Measurements from ENCODE around the gene SERPINB2. TPM values are rescaled to one million over a fixed set of nuclear protein-coding genes. Genes with fewer than 3 reads are reported as not detected.
A peak's percentile ranks its signal among the peaks of the same experiment; 100 is the strongest.

The SERPINB2 gene
- total RNA-seq, 1 donor from 2014 or later = 1.7 TPM

DNA sequence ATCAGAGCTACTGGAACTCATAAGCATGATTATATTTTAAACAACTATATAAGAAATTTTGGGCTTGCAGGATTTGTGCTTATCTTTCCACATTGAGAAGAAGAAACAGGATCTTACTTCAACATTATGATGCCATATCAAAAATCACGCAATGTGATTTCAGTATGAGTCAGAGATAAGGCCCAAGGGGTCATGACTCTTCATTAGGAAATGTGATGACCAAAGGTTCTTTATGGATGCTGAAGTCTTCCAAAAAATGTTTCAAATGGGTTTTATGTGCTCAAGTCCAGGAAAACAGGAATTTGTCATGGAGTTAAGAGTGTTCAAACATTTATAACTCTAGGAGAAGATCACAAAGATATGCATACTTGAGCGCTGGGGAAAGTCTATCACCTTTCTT is 7.8 kb upstream of the SERPINB2 start:
- Histone ChIP-seq H3K36me3 (ENCODE audit: insufficient read depth, low read length) (no peaks in the 10 kb centered on the region), H3K9ac (ENCODE audit: low read length) (no peak overlapping the region), H2AFZ (ENCODE audit: low read depth, low read length) (no peak overlapping the region), H4K20me1 (ENCODE audit: insufficient read depth, low read length) (no peaks in the 10 kb centered on the region), H3K4me2 (ENCODE audit: low read length) (no peak overlapping the region), H3K4me3 (ENCODE audit: insufficient read depth, low read depth, low read length) (no peak overlapping the region), H3K4me1 (ENCODE audit: insufficient read depth, low read length) (peaks cover 14% of the 10 kb centered on the region), H3K79me2 (ENCODE audit: insufficient read depth, low read length) (no peaks in the 10 kb centered on the region), H3K9me3 (ENCODE audit: insufficient read depth, low read depth, low read length) (no peaks in the 10 kb centered on the region), H3K27ac (ENCODE audit: low read depth, low read length) (no peak overlapping the region), H3K27me3 (ENCODE audit: insufficient read depth, low read length) (no peaks in the 10 kb centered on the region)
- H3K36me3 Mint-ChIP-seq (ENCODE audit: low read depth, unreplicated experiment) = no peaks in the 10 kb centered on the region
- peaks cover 1% of the 10 kb centered on the region for H3K9me3 Mint-ChIP-seq (ENCODE audit: unreplicated experiment)
- no peak for TF ChIP-seq EZH2 (IDR thresholded peaks at IDR 0.05; ENCODE audit: insufficient read depth, low read length)
- TF ChIP-seq, protein P1, sequence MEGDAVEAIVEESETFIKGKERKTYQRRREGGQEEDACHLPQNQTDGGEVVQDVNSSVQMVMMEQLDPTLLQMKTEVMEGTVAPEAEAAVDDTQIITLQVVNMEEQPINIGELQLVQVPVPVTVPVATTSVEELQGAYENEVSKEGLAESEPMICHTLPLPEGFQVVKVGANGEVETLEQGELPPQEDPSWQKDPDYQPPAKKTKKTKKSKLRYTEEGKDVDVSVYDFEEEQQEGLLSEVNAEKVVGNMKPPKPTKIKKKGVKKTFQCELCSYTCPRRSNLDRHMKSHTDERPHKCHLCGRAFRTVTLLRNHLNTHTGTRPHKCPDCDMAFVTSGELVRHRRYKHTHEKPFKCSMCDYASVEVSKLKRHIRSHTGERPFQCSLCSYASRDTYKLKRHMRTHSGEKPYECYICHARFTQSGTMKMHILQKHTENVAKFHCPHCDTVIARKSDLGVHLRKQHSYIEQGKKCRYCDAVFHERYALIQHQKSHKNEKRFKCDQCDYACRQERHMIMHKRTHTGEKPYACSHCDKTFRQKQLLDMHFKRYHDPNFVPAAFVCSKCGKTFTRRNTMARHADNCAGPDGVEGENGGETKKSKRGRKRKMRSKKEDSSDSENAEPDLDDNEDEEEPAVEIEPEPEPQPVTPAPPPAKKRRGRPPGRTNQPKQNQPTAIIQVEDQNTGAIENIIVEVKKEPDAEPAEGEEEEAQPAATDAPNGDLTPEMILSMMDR (IDR thresholded peaks at IDR 0.05; ENCODE audit: insufficient read depth, low read depth, low read length) = no peak
- no peak overlapping the region for H3K27ac Mint-ChIP-seq (ENCODE audit: unreplicated experiment)
- DNase-seq (ENCODE audit: low read depth) (peak; percentile 7), FAIRE-seq (peak; percentile 32)
- H3K4me3 Mint-ChIP-seq (ENCODE audit: unreplicated experiment) = no peak overlapping the region
- peaks cover 23% of the 10 kb centered on the region for H3K4me1 Mint-ChIP-seq (ENCODE audit: low read depth, unreplicated experiment)
- no peaks in the 10 kb centered on the region for H3K27me3 Mint-ChIP-seq (ENCODE audit: low read depth, unreplicated experiment)

DNA sequence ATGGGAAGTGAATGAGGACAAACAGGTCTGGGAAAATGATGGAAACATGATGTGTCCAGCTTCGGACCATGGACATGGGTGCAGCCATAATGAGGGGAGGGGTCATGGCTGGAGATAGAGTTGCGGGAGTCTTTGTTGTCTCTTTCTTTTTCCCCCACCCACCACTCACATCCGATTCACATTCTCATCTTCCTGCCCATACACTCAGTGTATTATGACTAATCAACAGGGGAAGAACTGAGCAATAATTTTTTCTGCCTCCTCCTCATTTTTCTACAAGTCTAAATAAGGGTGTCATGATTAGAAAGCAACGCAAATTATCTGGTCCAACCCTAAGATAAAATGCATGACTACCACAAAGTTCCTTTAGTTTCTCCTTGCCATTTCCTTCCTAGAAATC is 5.7 kb upstream of the SERPINB2 start:
- Mint-ChIP-seq H3K4me3 (ENCODE audit: unreplicated experiment) (no peak overlapping the region), H3K27me3 (ENCODE audit: low read depth, unreplicated experiment) (no peaks in the 10 kb centered on the region), H3K9me3 (ENCODE audit: unreplicated experiment) (peaks cover 2% of the 10 kb centered on the region), H3K27ac (ENCODE audit: unreplicated experiment) (peak overlapping the region; percentile 83), H3K36me3 (ENCODE audit: low read depth, unreplicated experiment) (no peaks in the 10 kb centered on the region), H3K4me1 (ENCODE audit: low read depth, unreplicated experiment) (peaks cover 23% of the 10 kb centered on the region)
- FAIRE-seq (peak; percentile 58), DNase-seq (ENCODE audit: low read depth) (peak; percentile 39)
- Histone ChIP-seq H3K9me3 (ENCODE audit: insufficient read depth, low read depth, low read length) (no peaks in the 10 kb centered on the region), H2AFZ (ENCODE audit: low read depth, low read length) (no peak overlapping the region), H4K20me1 (ENCODE audit: insufficient read depth, low read length) (no peaks in the 10 kb centered on the region), H3K79me2 (ENCODE audit: insufficient read depth, low read length) (no peaks in the 10 kb centered on the region), H3K36me3 (ENCODE audit: insufficient read depth, low read length) (no peaks in the 10 kb centered on the region), H3K27me3 (ENCODE audit: insufficient read depth, low read length) (no peaks in the 10 kb centered on the region), H3K4me1 (ENCODE audit: insufficient read depth, low read length) (peaks cover 14% of the 10 kb centered on the region), H3K4me3 (ENCODE audit: insufficient read depth, low read depth, low read length) (no peak overlapping the region), H3K9ac (ENCODE audit: low read length) (no peak overlapping the region), H3K4me2 (ENCODE audit: low read length) (peak overlapping the region; percentile 33), H3K27ac (ENCODE audit: low read depth, low read length) (peak overlapping the region; percentile 66)
- no peak for TF ChIP-seq EZH2 (IDR thresholded peaks at IDR 0.05; ENCODE audit: insufficient read depth, low read length)
- TF ChIP-seq, protein P1 (IDR thresholded peaks at IDR 0.05; ENCODE audit: insufficient read depth, low read depth, low read length) = no peak

DNA sequence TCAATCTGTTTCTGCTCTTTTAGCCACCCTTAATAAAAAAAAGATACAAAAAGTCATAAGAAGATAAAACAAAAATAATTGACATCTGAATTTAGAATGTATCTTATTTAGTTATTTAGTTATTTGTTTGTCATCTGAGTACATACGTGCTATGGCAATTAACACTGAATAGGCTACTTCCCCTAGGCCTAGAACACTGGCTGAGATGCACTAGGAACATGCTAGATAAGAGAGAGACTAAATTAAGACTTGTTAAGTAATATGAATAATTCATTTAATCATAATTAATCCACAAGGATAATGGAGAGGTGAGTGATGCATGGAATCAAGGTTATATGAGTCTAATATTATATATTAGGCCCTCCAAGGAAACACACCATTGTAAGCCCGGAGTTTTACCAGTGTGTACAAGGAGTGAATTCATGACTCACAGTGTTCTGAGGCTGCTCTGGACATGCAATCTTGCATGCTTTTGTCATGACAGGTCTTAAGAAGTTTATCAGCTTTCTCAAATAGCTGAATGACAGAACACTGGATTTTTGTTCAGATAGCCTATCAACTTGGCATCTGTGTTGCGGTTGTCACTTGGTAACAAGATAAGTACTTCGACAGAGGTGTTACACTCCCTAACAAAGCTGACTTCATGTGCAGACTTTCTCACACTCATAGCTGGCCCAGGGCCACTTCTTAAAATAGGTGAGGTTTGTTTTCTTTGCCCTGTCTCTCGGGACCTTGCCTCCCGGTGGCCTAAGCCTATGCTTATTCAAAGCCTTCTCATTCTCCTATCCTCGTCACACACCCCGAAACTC is 5.0 kb upstream of the SERPINB2 start:
- no peak for TF ChIP-seq EZH2 (IDR thresholded peaks at IDR 0.05; ENCODE audit: insufficient read depth, low read length)
- TF ChIP-seq, protein P1 (IDR thresholded peaks at IDR 0.05; ENCODE audit: insufficient read depth, low read depth, low read length) = no peak
- no peak overlapping the region for H2AFZ ChIP-seq (ENCODE audit: low read depth, low read length)
- Mint-ChIP-seq H3K4me3 (ENCODE audit: unreplicated experiment) (peak overlapping the region; percentile 63), H3K36me3 (ENCODE audit: low read depth, unreplicated experiment) (no peaks in the 10 kb centered on the region), H3K9me3 (ENCODE audit: unreplicated experiment) (peaks cover 2% of the 10 kb centered on the region), H3K27ac (ENCODE audit: unreplicated experiment) (peak overlapping the region; percentile 83), H3K27me3 (ENCODE audit: low read depth, unreplicated experiment) (no peaks in the 10 kb centered on the region), H3K4me1 (ENCODE audit: low read depth, unreplicated experiment) (peaks cover 23% of the 10 kb centered on the region)
- DNase-seq (ENCODE audit: low read depth) (peak; percentile 95), FAIRE-seq (peak; percentile 97)
- peaks cover 14% of the 10 kb centered on the region for H3K4me1 ChIP-seq (ENCODE audit: insufficient read depth, low read length)
- H3K27ac ChIP-seq (ENCODE audit: low read depth, low read length) = peak overlapping the region; percentile 66
- no peaks in the 10 kb centered on the region for H3K36me3 ChIP-seq (ENCODE audit: insufficient read depth, low read length)
- peak overlapping the region; percentile 24 for H3K9ac ChIP-seq (ENCODE audit: low read length)
- H3K27me3 ChIP-seq (ENCODE audit: insufficient read depth, low read length) = no peaks in the 10 kb centered on the region
- no peak overlapping the region for H3K4me3 ChIP-seq (ENCODE audit: insufficient read depth, low read depth, low read length)
- no peaks in the 10 kb centered on the region for H4K20me1 ChIP-seq (ENCODE audit: insufficient read depth, low read length)
- H3K4me2 ChIP-seq (ENCODE audit: low read length) = peak overlapping the region; percentile 52
- no peaks in the 10 kb centered on the region for H3K9me3 ChIP-seq (ENCODE audit: insufficient read depth, low read depth, low read length)
- H3K79me2 ChIP-seq (ENCODE audit: insufficient read depth, low read length) = no peaks in the 10 kb centered on the region

All from astrocyte (in vitro differentiated cells and primary cell).